ENCODE data around the gene PHACTR1.

- TF ChIP-seq EZH2 (IDR thresholded peaks at IDR 0.05) = no peak
- no peak for TF ChIP-seq POLR2AphosphoS5 (IDR thresholded peaks at IDR 0.05; ENCODE audit: borderline replicate concordance, low read depth, low read length)
These were observed 83.6 kb downstream of the PHACTR1 start for GRCh38 chr6:12800120-12800519.

All from SK-N-MC (cell line).